ENCODE measurements around the gene LRRC36. TPM values are rescaled to one million over a fixed set of nuclear protein-coding genes. Genes with fewer than 3 reads are reported as not detected.

Gene LRRC36
- total and polyA plus RNA-seq, 2 of the 13 experiments (the other 11 are each of a cell fraction or from before 2014, with no cell fraction given), result 0.12 to 0.15 TPM

DNA sequence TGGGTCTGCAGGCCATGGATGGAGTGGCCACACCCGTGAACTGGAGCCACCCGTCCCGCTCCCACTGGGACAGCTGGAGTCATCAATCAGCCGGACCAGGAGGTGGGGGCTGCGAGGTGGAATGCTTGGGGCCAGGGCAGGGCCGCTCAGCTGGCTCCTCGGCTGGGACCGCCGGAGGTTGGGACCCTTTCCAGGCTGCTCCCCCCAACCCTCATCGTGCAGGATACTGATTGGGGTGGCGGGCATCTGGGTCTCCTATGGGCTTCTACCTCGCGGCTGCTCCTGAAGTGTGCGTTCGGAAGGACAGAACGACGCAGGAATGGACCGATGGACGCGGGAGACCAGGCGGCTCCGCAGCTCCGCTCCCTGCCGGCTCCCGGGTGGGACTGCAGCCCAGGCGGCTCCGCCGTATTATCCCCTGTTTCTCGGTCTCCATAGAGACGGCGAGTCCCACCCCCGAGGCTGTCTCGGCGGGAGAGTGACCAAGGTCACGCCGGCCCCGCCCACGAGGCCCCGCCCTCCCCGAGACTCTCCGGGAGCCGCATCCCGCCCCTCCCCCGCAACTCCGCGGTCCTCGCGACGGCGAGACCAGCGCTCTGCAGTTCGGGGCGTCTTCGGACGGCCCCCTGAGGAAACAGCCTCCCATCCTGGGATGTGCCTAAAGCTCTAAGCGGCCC is 66.6 kb downstream of the LRRC36 start, which contains the start of gene TPPP3 (continued):
- TF ChIP-seq KLF6 (CRISPR knock-in tag; IDR thresholded peaks at IDR 0.05), result 0 out of 2 replicates have a peak, but pooled peaks have one; percentile 30
- TF ChIP-seq, protein P1, sequence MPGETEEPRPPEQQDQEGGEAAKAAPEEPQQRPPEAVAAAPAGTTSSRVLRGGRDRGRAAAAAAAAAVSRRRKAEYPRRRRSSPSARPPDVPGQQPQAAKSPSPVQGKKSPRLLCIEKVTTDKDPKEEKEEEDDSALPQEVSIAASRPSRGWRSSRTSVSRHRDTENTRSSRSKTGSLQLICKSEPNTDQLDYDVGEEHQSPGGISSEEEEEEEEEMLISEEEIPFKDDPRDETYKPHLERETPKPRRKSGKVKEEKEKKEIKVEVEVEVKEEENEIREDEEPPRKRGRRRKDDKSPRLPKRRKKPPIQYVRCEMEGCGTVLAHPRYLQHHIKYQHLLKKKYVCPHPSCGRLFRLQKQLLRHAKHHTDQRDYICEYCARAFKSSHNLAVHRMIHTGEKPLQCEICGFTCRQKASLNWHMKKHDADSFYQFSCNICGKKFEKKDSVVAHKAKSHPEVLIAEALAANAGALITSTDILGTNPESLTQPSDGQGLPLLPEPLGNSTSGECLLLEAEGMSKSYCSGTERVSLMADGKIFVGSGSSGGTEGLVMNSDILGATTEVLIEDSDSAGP (CRISPR knock-in tag; IDR thresholded peaks at IDR 0.05; ENCODE audit: borderline replicate concordance), result peak; percentile 15; the same call in 1 of the 2 replicates
- TF ChIP-seq, protein P2, sequence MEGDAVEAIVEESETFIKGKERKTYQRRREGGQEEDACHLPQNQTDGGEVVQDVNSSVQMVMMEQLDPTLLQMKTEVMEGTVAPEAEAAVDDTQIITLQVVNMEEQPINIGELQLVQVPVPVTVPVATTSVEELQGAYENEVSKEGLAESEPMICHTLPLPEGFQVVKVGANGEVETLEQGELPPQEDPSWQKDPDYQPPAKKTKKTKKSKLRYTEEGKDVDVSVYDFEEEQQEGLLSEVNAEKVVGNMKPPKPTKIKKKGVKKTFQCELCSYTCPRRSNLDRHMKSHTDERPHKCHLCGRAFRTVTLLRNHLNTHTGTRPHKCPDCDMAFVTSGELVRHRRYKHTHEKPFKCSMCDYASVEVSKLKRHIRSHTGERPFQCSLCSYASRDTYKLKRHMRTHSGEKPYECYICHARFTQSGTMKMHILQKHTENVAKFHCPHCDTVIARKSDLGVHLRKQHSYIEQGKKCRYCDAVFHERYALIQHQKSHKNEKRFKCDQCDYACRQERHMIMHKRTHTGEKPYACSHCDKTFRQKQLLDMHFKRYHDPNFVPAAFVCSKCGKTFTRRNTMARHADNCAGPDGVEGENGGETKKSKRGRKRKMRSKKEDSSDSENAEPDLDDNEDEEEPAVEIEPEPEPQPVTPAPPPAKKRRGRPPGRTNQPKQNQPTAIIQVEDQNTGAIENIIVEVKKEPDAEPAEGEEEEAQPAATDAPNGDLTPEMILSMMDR (CRISPR knock-in tag; IDR thresholded peaks at IDR 0.05), result peak; percentile 79
- no peak for TF ChIP-seq IRF2 (CRISPR knock-in tag; IDR thresholded peaks at IDR 0.05)
- no peak for TF ChIP-seq AHR (CRISPR knock-in tag; IDR thresholded peaks at IDR 0.05)
- TF ChIP-seq HCFC1 (IDR thresholded peaks at IDR 0.05; ENCODE audit: low read depth, low read length), result no peak
- no peak for TF ChIP-seq ZNF691 (CRISPR knock-in tag; IDR thresholded peaks at IDR 0.05; ENCODE audit: borderline replicate concordance, low read depth)
- no peak for TF ChIP-seq CREBL2 (CRISPR knock-in tag; IDR thresholded peaks at IDR 0.05; ENCODE audit: borderline replicate concordance)
- TF ChIP-seq AGO1 (IDR thresholded peaks at IDR 0.05; ENCODE audit: low read depth, low read length, poor library complexity, severe bottlenecking), result peak; percentile 44
- TF ChIP-seq ZNF510 (CRISPR knock-in tag; IDR thresholded peaks at IDR 0.05; ENCODE audit: low read depth), result no peak
- TF ChIP-seq ZBTB7B (CRISPR knock-in tag; IDR thresholded peaks at IDR 0.05), result no peak; the same call in 1 of the 2 replicates
- 0 out of 2 replicates have a peak, but pooled peaks have one; percentile 56 for TF ChIP-seq IRX3 (CRISPR knock-in tag; IDR thresholded peaks at IDR 0.05; ENCODE audit: borderline replicate concordance, low read depth)
- peak; percentile 34; the same call in 1 of the 2 replicates for TF ChIP-seq ZGPAT (CRISPR knock-in tag; IDR thresholded peaks at IDR 0.05)
- TF ChIP-seq NAIF1 (CRISPR knock-in tag; IDR thresholded peaks at IDR 0.05; ENCODE audit: borderline replicate concordance), result no peak
- TF ChIP-seq ZNF788 (CRISPR knock-in tag; IDR thresholded peaks at IDR 0.05; ENCODE audit: borderline replicate concordance), result peak; percentile 12; the same call in 1 of the 2 replicates
- TF ChIP-seq THAP9 (CRISPR knock-in tag; IDR thresholded peaks at IDR 0.05; ENCODE audit: borderline replicate concordance), result no peak
- TF ChIP-seq SP4 (CRISPR knock-in tag; IDR thresholded peaks at IDR 0.05), result peak; percentile 74
- 0 out of 2 replicates have a peak, but pooled peaks have one; percentile 23 for TF ChIP-seq ZNF343 (CRISPR knock-in tag; IDR thresholded peaks at IDR 0.05)
- TF ChIP-seq NFYB (CRISPR knock-in tag; IDR thresholded peaks at IDR 0.05), result no peak
- no peak for TF ChIP-seq ZNF12 (CRISPR knock-in tag; IDR thresholded peaks at IDR 0.05)
